ENCODE measurements around the gene SVEP1.
A peak's percentile ranks its signal among the peaks of the same experiment; 100 is the strongest.

SVEP1 gene

DNA sequence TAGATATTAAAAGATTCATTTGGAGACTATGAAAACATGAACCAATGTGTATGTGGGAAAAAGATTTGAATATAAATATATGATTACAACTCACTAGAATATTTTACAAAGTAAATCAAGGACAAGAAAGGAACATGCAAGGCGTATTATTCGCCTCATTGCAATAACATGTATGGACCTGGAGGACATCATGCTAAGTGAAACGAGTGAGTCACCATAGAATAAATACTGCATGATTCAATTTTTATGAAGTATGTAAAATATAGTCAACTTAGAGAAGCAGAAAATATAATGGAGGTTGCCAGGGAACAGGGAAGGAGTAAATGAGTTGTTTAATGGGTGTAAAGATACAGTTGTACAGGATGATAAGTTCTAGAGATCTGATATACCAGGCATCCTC is 246.8 kb downstream of the SVEP1 start:
- H3K79me2 ChIP-seq (ENCODE audit: control insufficient read depth, insufficient read depth, low read length, unreplicated experiment) = no peaks in the 10 kb centered on the region
- H3K4me1 ChIP-seq (ENCODE audit: control insufficient read depth, insufficient read depth, low read length, unreplicated experiment) = peaks cover 15% of the 10 kb centered on the region
- H2AFZ ChIP-seq (ENCODE audit: low read length, unreplicated experiment) = no peak overlapping the region
- no peaks in the 10 kb centered on the region for H3K36me3 ChIP-seq (ENCODE audit: insufficient read depth, low read length)
- no peak overlapping the region for H3K27ac ChIP-seq (ENCODE audit: low read depth, low read length)
- no peaks in the 10 kb centered on the region for H3K27me3 ChIP-seq (ENCODE audit: insufficient read depth, low read length)
- H3K4me3 ChIP-seq (ENCODE audit: low read depth, low read length) = no peak overlapping the region

- Histone ChIP-seq H3K4me3 (ENCODE audit: low read depth, low read length) (no peak overlapping the region), H3K79me2 (ENCODE audit: control insufficient read depth, insufficient read depth, low read length, unreplicated experiment) (no peaks in the 10 kb centered on the region), H3K4me1 (ENCODE audit: control insufficient read depth, insufficient read depth, low read length, unreplicated experiment) (peaks cover 9% of the 10 kb centered on the region), H3K36me3 (ENCODE audit: insufficient read depth, low read length) (no peaks in the 10 kb centered on the region), H2AFZ (ENCODE audit: low read length, unreplicated experiment) (no peak overlapping the region), H3K27me3 (ENCODE audit: insufficient read depth, low read length) (no peaks in the 10 kb centered on the region), H3K27ac (ENCODE audit: low read depth, low read length) (peak overlapping the region; percentile 21; the same call in 1 of the 2 replicates)
Measured at GRCh38 chr9:110330484-110331105, 248.9 kb downstream of the SVEP1 start.

GRCh38 chr9:110329639-110330230 is 249.8 kb downstream of the SVEP1 start:
- no peak overlapping the region for H3K4me3 ChIP-seq (ENCODE audit: low read depth, low read length)
- no peaks in the 10 kb centered on the region for H3K79me2 ChIP-seq (ENCODE audit: control insufficient read depth, insufficient read depth, low read length, unreplicated experiment)
- H3K36me3 ChIP-seq (ENCODE audit: insufficient read depth, low read length) = no peaks in the 10 kb centered on the region
- peaks cover 9% of the 10 kb centered on the region for H3K4me1 ChIP-seq (ENCODE audit: control insufficient read depth, insufficient read depth, low read length, unreplicated experiment)
- no peak overlapping the region for H2AFZ ChIP-seq (ENCODE audit: low read length, unreplicated experiment)
- no peaks in the 10 kb centered on the region for H3K27me3 ChIP-seq (ENCODE audit: insufficient read depth, low read length)
- no peak overlapping the region for H3K27ac ChIP-seq (ENCODE audit: low read depth, low read length)

DNA sequence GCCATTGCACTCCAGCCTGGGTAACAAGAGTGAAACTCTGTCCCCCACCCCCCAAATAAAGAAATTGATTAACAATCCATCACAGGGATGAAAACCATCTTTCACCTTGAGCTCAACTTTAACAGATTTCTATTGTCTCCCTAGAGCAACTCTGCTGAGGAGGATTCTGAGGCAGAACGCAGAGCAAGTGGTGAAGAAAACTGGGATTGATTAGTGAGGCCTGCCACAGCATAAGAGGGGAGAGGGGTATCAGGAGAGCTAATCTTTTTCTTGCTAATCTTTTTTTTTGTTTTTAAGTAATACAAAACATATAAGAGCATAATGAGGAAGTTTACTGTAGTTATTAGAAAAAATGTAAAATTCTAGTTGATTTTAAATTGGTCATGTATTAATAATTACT is 250.8 kb downstream of the SVEP1 start:
- Histone ChIP-seq H3K27me3 (ENCODE audit: insufficient read depth, low read length) (no peaks in the 10 kb centered on the region), H2AFZ (ENCODE audit: low read length, unreplicated experiment) (no peak overlapping the region), H3K36me3 (ENCODE audit: insufficient read depth, low read length) (no peaks in the 10 kb centered on the region), H3K4me1 (ENCODE audit: control insufficient read depth, insufficient read depth, low read length, unreplicated experiment) (peaks cover 9% of the 10 kb centered on the region), H3K27ac (ENCODE audit: low read depth, low read length) (no peak overlapping the region), H3K4me3 (ENCODE audit: low read depth, low read length) (no peak overlapping the region), H3K79me2 (ENCODE audit: control insufficient read depth, insufficient read depth, low read length, unreplicated experiment) (no peaks in the 10 kb centered on the region)

DNA sequence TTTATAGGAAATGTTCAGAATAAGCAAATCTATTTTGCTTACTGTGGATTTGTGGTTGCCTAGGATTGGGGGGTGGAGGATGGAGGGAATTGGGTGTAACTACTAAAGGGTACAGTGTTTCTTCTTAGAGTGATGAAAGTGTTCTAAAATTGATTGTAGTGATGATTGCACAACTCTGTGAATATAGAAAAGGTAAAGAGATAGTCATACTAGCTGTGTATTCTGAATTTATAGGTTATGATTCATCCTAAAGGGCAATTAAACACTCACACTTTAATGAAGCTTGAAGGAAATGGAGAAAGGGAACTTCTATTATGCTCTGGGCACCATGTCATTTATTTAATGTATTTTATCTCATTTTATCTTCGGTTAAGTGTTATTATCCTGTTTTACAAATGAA is 251.8 kb downstream of the SVEP1 start:
- H3K4me3 ChIP-seq (ENCODE audit: low read depth, low read length) = no peak overlapping the region
- H3K27me3 ChIP-seq (ENCODE audit: insufficient read depth, low read length) = no peaks in the 10 kb centered on the region
- H3K4me1 ChIP-seq (ENCODE audit: control insufficient read depth, insufficient read depth, low read length, unreplicated experiment) = peaks cover 9% of the 10 kb centered on the region
- H3K27ac ChIP-seq (ENCODE audit: low read depth, low read length) = no peak overlapping the region
- H2AFZ ChIP-seq (ENCODE audit: low read length, unreplicated experiment) = no peak overlapping the region
- no peaks in the 10 kb centered on the region for H3K79me2 ChIP-seq (ENCODE audit: control insufficient read depth, insufficient read depth, low read length, unreplicated experiment)
- H3K36me3 ChIP-seq (ENCODE audit: insufficient read depth, low read length) = no peaks in the 10 kb centered on the region

GRCh38 chr9:110323818-110324217 is 255.7 kb downstream of the SVEP1 start:
- H3K27ac ChIP-seq (ENCODE audit: low read depth, low read length) = no peak overlapping the region
- no peaks in the 10 kb centered on the region for H3K4me1 ChIP-seq (ENCODE audit: control insufficient read depth, insufficient read depth, low read length, unreplicated experiment)
- no peaks in the 10 kb centered on the region for H3K79me2 ChIP-seq (ENCODE audit: control insufficient read depth, insufficient read depth, low read length, unreplicated experiment)
- H2AFZ ChIP-seq (ENCODE audit: low read length, unreplicated experiment) = no peak overlapping the region
- H3K27me3 ChIP-seq (ENCODE audit: insufficient read depth, low read length) = no peaks in the 10 kb centered on the region
- H3K4me3 ChIP-seq (ENCODE audit: low read depth, low read length) = no peak overlapping the region
- no peaks in the 10 kb centered on the region for H3K36me3 ChIP-seq (ENCODE audit: insufficient read depth, low read length)

DNA sequence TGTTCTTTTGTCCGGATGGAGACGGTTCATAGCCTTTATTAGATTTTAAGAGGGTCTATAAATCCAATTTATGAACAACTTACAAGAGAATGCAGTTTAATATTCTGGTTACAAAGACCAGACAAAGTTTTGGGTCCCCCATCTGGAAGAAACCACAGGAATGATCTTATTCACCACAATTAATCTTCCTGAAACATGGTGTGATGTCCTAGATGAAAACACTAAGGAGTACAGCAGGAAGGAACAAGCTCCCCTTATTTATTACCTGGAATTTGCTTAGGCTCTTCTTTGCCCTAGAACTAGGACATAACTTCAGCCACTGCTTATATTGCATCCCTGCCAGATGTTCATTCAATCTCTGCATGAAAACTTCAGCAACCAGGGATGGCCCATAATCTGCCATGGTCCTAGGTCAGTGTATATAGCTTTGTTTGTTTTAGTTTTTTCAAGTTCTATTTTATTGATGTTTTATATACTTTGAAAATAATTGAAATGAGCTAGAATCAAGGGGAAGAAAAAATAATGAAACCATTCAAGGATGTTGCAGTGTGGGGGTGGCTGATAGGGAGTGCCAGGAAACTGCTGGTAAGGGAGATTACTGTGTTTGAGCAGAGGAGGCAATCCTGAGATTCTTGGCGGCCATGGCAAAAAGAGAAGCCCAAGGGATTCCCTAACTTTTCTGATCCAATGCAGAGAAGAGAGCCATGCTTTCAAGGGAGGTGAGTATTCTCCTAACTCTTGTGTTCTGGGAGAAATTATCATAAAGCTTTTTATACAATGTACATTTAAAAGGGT is 258.7 kb downstream of the SVEP1 start:
- H3K36me3 ChIP-seq (ENCODE audit: insufficient read depth, low read length) = no peaks in the 10 kb centered on the region
- no peaks in the 10 kb centered on the region for H3K27me3 ChIP-seq (ENCODE audit: insufficient read depth, low read length)
- H3K27ac ChIP-seq (ENCODE audit: low read depth, low read length) = no peak overlapping the region
- no peak overlapping the region for H2AFZ ChIP-seq (ENCODE audit: low read length, unreplicated experiment)
- H3K79me2 ChIP-seq (ENCODE audit: control insufficient read depth, insufficient read depth, low read length, unreplicated experiment) = no peaks in the 10 kb centered on the region
- no peak overlapping the region for H3K4me3 ChIP-seq (ENCODE audit: low read depth, low read length)
- peaks cover 9% of the 10 kb centered on the region for H3K4me1 ChIP-seq (ENCODE audit: control insufficient read depth, insufficient read depth, low read length, unreplicated experiment)

DNA sequence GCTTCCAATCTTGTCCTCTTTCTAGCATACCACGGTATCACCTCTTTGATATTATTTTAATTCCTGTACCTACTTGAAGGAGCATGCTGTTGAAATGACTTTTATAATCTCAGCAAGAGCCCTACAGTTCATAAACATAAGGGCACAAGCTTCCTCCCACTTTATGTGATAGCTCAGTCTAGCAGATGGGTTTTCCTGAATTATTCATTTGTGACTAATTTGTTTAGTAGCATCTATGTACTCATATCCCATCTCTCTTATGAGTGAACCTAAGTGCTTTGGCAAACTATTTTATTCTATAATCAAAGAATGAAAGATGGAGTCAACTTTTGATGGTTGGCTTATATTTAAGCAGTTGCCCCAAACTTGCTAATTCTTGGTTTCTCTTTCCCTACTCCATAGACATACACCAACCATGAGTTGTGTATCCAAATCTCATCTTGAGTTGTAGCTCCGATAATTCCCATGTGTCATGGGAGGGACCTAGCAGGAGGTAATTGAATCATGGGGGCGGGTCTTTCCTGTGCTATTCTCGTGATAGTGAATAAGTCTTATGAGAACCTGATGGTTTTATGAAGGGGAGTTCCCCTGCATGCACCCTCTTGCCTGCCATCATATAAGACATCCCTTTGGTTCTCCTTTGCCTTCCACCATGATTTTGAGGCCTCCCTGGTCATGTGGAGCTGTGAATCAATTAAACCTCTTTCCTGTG is 259.6 kb downstream of the SVEP1 start:
- H3K36me3 ChIP-seq (ENCODE audit: insufficient read depth, low read length) = no peaks in the 10 kb centered on the region
- no peaks in the 10 kb centered on the region for H3K27me3 ChIP-seq (ENCODE audit: insufficient read depth, low read length)

DNA sequence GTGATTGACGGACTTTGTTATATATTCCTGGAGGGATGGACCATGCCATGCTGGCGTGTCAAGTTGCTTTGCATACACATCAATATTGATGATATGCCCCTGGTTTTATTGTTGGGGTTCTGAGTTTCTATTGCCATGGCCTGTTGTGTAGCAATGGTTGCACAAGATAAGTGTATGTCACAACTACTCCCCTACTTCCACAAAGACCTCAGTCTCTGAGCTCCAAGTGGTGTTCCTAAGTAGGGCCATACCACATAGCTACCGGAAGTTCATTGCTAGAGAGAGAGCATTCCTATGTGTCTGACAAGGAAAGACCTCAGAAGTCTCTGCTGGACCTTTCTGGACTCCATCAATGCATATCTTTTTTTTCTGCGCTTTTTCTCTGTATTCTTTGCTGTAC is 261.6 kb downstream of the SVEP1 start:
- Histone ChIP-seq H3K36me3 (ENCODE audit: insufficient read depth, low read length) (no peaks in the 10 kb centered on the region), H3K27me3 (ENCODE audit: insufficient read depth, low read length) (no peaks in the 10 kb centered on the region), H3K27ac (ENCODE audit: low read depth, low read length) (no peak overlapping the region), H2AFZ (ENCODE audit: low read length, unreplicated experiment) (no peak overlapping the region), H3K4me3 (ENCODE audit: low read depth, low read length) (no peak overlapping the region), H3K79me2 (ENCODE audit: control insufficient read depth, insufficient read depth, low read length, unreplicated experiment) (no peaks in the 10 kb centered on the region), H3K4me1 (ENCODE audit: control insufficient read depth, insufficient read depth, low read length, unreplicated experiment) (peaks cover 9% of the 10 kb centered on the region)

More for the DNA sequence above, 259.6 kb downstream of the SVEP1 start:
- no peak overlapping the region for H2AFZ ChIP-seq (ENCODE audit: low read length, unreplicated experiment)
- H3K4me1 ChIP-seq (ENCODE audit: control insufficient read depth, insufficient read depth, low read length, unreplicated experiment) = peaks cover 9% of the 10 kb centered on the region
- H3K79me2 ChIP-seq (ENCODE audit: control insufficient read depth, insufficient read depth, low read length, unreplicated experiment) = no peaks in the 10 kb centered on the region
- no peak overlapping the region for H3K4me3 ChIP-seq (ENCODE audit: low read depth, low read length)
- no peak overlapping the region for H3K27ac ChIP-seq (ENCODE audit: low read depth, low read length)

DNA sequence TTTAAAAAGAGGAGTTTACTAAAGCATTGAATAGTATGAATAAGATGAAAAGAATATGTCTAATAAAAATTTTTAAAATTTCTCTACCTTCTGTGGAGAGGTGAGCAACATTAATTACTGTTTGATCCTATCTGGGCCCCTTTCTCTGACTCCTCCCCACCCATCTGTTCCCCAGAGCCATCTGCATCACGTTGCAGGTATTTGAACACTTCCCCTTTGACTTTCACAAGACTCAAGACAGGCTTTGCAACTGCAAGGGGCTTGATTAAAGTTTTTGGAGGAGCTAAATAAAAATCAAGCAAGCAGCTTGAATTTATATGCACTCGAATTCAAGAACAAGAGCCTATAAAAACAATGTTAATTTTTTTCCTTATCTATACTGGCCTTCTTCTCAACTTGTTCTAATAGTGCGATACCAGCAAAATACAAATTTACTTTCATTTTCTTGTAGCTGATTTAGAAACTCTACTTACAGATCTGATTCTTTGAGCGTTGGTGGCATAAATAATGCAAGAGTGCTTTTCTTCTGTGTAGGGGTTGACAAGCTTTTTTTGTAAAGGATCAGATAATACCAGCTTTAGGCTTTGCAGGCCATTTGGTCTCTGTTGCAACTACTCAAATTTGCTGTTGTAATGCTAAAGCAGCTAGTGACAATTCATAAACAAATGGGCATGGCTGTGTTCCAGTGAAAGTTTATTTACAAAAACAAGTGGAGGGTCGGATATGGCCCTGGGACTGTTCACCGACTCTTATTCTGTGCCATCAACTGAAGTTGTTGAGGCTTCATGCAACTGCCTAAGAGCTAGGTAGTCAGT is 263.1 kb downstream of the SVEP1 start:
- H3K4me1 ChIP-seq (ENCODE audit: control insufficient read depth, insufficient read depth, low read length, unreplicated experiment) = peaks cover 9% of the 10 kb centered on the region
- H3K36me3 ChIP-seq (ENCODE audit: insufficient read depth, low read length) = no peaks in the 10 kb centered on the region
- peak overlapping the region; percentile 79 for H3K4me3 ChIP-seq (ENCODE audit: low read depth, low read length)
- no peaks in the 10 kb centered on the region for H3K79me2 ChIP-seq (ENCODE audit: control insufficient read depth, insufficient read depth, low read length, unreplicated experiment)
- peak overlapping the region; percentile 100 for H2AFZ ChIP-seq (ENCODE audit: low read length, unreplicated experiment)
- H3K27ac ChIP-seq (ENCODE audit: low read depth, low read length) = no peak overlapping the region
- H3K27me3 ChIP-seq (ENCODE audit: insufficient read depth, low read length) = no peaks in the 10 kb centered on the region
